ENCODE data around the gene OTOP3. TPM values are rescaled to one million over a fixed set of nuclear protein-coding genes. Genes with fewer than 3 reads are reported as not detected.

Gene OTOP3
- total and polyA plus RNA-seq, 2 of the 4 experiments (the other 2 are of a cell fraction), result not detected

GRCh38 chr17:74922172-74922571 is 13.5 kb upstream of the OTOP3 start:
- BruUV-seq (replicated peaks), result no TSS peak

More at GRCh38 chr17:74922172-74922571, 13.5 kb upstream of the OTOP3 start:
- CTCF ChIA-PET, result interaction anchor here (0.5 to 1.1 kb wide), 2 partner anchors 12 to 91 kb away, joined by 4 read pairs; no protein-coding TSS in a partner anchor
- Histone ChIP-seq H3K27me3 (ENCODE audit: control insufficient read depth, insufficient read depth, low read length) (peaks cover 81% of the 10 kb centered on the region), H2BK15ac (ENCODE audit: low read depth, low read length) (no peak overlapping the region), H4K5ac (ENCODE audit: low read depth, low read length) (no peak overlapping the region), H2BK5ac (ENCODE audit: low read depth, low read length, poor library complexity, severe bottlenecking) (no peak overlapping the region), H3K36me3 (ENCODE audit: control insufficient read depth, insufficient read depth, low read length) (no peaks in the 10 kb centered on the region), H2BK120ac (ENCODE audit: low read depth, low read length) (no peak overlapping the region), H3K4me3 (ENCODE audit: insufficient read depth, low read depth, low read length) (no peak overlapping the region), H3K4me1 (ENCODE audit: control insufficient read depth, insufficient read depth, low read length) (no peaks in the 10 kb centered on the region), H3K9me1 (ENCODE audit: insufficient read depth, low read length) (no peaks in the 10 kb centered on the region), H3K4ac (ENCODE audit: low read depth, low read length) (no peak overlapping the region), H2AK9ac (replicated peaks; ENCODE audit: low read depth, low read length, poor library complexity) (no peak overlapping the region), H3K27ac (ENCODE audit: insufficient read depth, low read length) (no peak overlapping the region), H2BK20ac (ENCODE audit: low read depth, low read length) (no peak overlapping the region), H3K4me2 (ENCODE audit: low read depth, low read length) (no peak overlapping the region), H3K56ac (ENCODE audit: extremely low read depth, insufficient read depth, low read length) (no peak overlapping the region), H3K18ac (ENCODE audit: low read depth, low read length) (no peak overlapping the region), H4K20me1 (ENCODE audit: insufficient read depth, low read length) (no peaks in the 10 kb centered on the region), H3K9ac (ENCODE audit: low read depth, low read length) (no peak overlapping the region), H2AFZ (replicated peaks; ENCODE audit: low read length, poor library complexity) (no peak overlapping the region), H2AK5ac (ENCODE audit: low read depth, low read length) (no peak overlapping the region), H3K9me3 (ENCODE audit: control insufficient read depth, insufficient read depth, low read length) (no peaks in the 10 kb centered on the region), H3K79me1 (ENCODE audit: low read depth in 1 of 2, low read length in 2 of 2) (no peaks in the 10 kb centered on the region), H4K91ac (ENCODE audit: insufficient read depth, low read depth, low read length) (no peak overlapping the region), H4K8ac (ENCODE audit: low read depth in 2 of 2, low read length in 2 of 2) (no peak overlapping the region), H3K23ac (ENCODE audit: low read depth, low read length) (no peak overlapping the region), H3K14ac (replicated peaks; ENCODE audit: low read depth, low read length) (no peak overlapping the region)
- WGBS, 2 experiments (ENCODE audit: extremely low coverage in 2 of 2, insufficient read length in 1 of 2), result no CpG with 5 or more reads among the region's 6 CpGs
- in situ Hi-C loops (cut with MboI; ENCODE audit: low sequenced_read_pairs), result no loop called here
- intact Hi-C loops (cut with micrococcal nuclease), result no loop called here
- TF ChIP-seq MAFK (IDR thresholded peaks at IDR 0.05; ENCODE audit: low read depth, low read length) (no peak), POLR2A (IDR thresholded peaks at IDR 0.05; ENCODE audit: low read depth, low read length) (no peak), RAD21 (IDR thresholded peaks at IDR 0.05; ENCODE audit: low read length) (no peak), CHD1 (IDR thresholded peaks at IDR 0.05; ENCODE audit: low read depth, low read length) (no peak), NFE2L2 (IDR thresholded peaks at IDR 0.05; ENCODE audit: low read depth, low read length) (no peak), CEBPB (IDR thresholded peaks at IDR 0.05; ENCODE audit: low read depth, low read length) (no peak), RCOR1 (IDR thresholded peaks at IDR 0.05; ENCODE audit: insufficient replicate concordance, low read length) (no peak), SMC3 (IDR thresholded peaks at IDR 0.05; ENCODE audit: low read depth, low read length) (no peak), RFX5 (IDR thresholded peaks at IDR 0.05; ENCODE audit: low read depth, low read length) (no peak), MXI1 (IDR thresholded peaks at IDR 0.05; ENCODE audit: borderline replicate concordance, low read depth, low read length) (no peak), BHLHE40 (IDR thresholded peaks at IDR 0.05; ENCODE audit: low read depth, low read length) (no peak)
- POLR2A ChIA-PET (ENCODE audit: unreplicated experiment), result no interaction called here
- DNase-seq (no peak), ATAC-seq (ENCODE audit: low read depth) (no peak)
- dilution Hi-C loops (cut with HindIII; ENCODE audit: low sequenced_read_pairs, unreplicated experiment), result no loop called here
